Activated B cell treated with CpG ODN at 0.5 μM for 24 hours (primary cell): ENCODE data around the gene SNRNP48. TPM values are rescaled to one million over a fixed set of nuclear protein-coding genes. Genes with fewer than 3 reads are reported as not detected.
A peak's percentile ranks its signal among the peaks of the same experiment; 100 is the strongest.

Experiments used
- ATAC-seq: fragments of 200-7000 bp; cut with Tn5 transposase; one replicate; pipeline ENCODE4 v1.10.0; 2021; ENCODE audit warnings: low read depth, mild to moderate bottlenecking, moderate library complexity
- CTCF ChIA-PET: fragments of 350-600 bp; sonication (Branson Sonifier 250); formaldehyde crosslinking; loops from one replicate; lab custom pipeline; 2021; ENCODE audit warnings: antibody characterized with exemption; lab: Charles Lee
- POLR2A ChIA-PET: fragments of 350-600 bp; sonication (Branson Sonifier 250); formaldehyde crosslinking; loops from one replicate; lab custom pipeline; 2021; ENCODE audit warnings: antibody characterized with exemption; lab: Charles Lee
- DNase-seq: peaks from one replicate; pipeline ENCODE4 v3.0.0; 2022
- H3K27ac Mint-ChIP-seq: one replicate; pipeline ENCODE4 v1.8.0; 2020; ENCODE audit warnings: mixed read lengths
- H3K27me3 Mint-ChIP-seq: one replicate; pipeline ENCODE4 v1.8.0; 2021; ENCODE audit warnings: mixed read lengths
- H3K36me3 Mint-ChIP-seq: one replicate; pipeline ENCODE4 v1.8.0; 2021; ENCODE audit warnings: low read depth, mixed read lengths
- H3K4me1 Mint-ChIP-seq: one replicate; pipeline ENCODE4 v1.8.0; 2021; ENCODE audit warnings: mixed read lengths
- H3K4me3 Mint-ChIP-seq: one replicate; pipeline ENCODE4 v1.8.0; 2020; ENCODE audit warnings: mild to moderate bottlenecking, mixed read lengths
- H3K9me3 Mint-ChIP-seq: one replicate; pipeline ENCODE4 v1.8.0; 2020; ENCODE audit warnings: mixed read lengths
- CTCF ChIP-seq: fragments of 200-600 bp; IDR thresholded peaks from one replicate; pipeline ENCODE4 v1.8.0; 2022; ENCODE audit warnings: antibody characterized with exemption, mild to moderate bottlenecking
- intact Hi-C: fragments of 100-400 bp; cut with micrococcal nuclease; formaldehyde crosslinking; loops from one replicate; pipeline ENCODE4 v1.15.1; 2024
- total RNA-seq: library from RNA; stranded (reverse); gene quantifications from 2 replicates; pipeline ENCODE4 v1.2.3, GENCODE V29; 2022

SNRNP48 gene
- total RNA-seq, 1 donor from 2014 or later = 18.7 TPM

GRCh38 chr6:7591770-7592169 is 1.8 kb downstream of the SNRNP48 start:
- H3K27ac Mint-ChIP-seq = no peak overlapping the region
- POLR2A ChIA-PET = no interaction called here
- H3K4me3 Mint-ChIP-seq = peak overlapping the region; percentile 21

GRCh38 chr6:7593229-7593628 is 3.2 kb downstream of the SNRNP48 start:
- H3K4me3 Mint-ChIP-seq = no peak overlapping the region
- intact Hi-C loops = loop anchor here (5.0 kb wide), 1 partner anchor 509 kb away; the partner anchor contains the start of gene EEF1E1
- CTCF ChIA-PET = no interaction called here

More at GRCh38 chr6:7591770-7592169, 1.8 kb downstream of the SNRNP48 start:
- DNase-seq (no peak), ATAC-seq (no peak)
- H3K4me1 Mint-ChIP-seq = peaks cover 31% of the 10 kb centered on the region
- no peak for TF ChIP-seq CTCF
- intact Hi-C loops = loop anchor here (2.0 to 5.0 kb wide), 4 partner anchors 21 to 843 kb away; partner anchors contain the start of genes EEF1E1 and SLC35B3
- H3K36me3 Mint-ChIP-seq = peaks cover 36% of the 10 kb centered on the region
- CTCF ChIA-PET = no interaction called here
- H3K27me3 Mint-ChIP-seq = no peaks in the 10 kb centered on the region
- H3K9me3 Mint-ChIP-seq = no peaks in the 10 kb centered on the region

GRCh38 chr6:7594579-7595125 is 4.7 kb downstream of the SNRNP48 start:
- Mint-ChIP-seq H3K27ac (no peak overlapping the region), H3K4me3 (no peak overlapping the region), H3K9me3 (no peaks in the 10 kb centered on the region), H3K36me3 (peaks cover 56% of the 10 kb centered on the region), H3K27me3 (no peaks in the 10 kb centered on the region), H3K4me1 (peaks cover 26% of the 10 kb centered on the region)
- POLR2A ChIA-PET = no interaction called here
- no peak for DNase-seq
- no peak for ATAC-seq
- intact Hi-C loops = loop anchor here (5.0 kb wide), 1 partner anchor 508 kb away; the partner anchor contains the start of gene EEF1E1
- TF ChIP-seq CTCF = no peak
- CTCF ChIA-PET = no interaction called here

More at GRCh38 chr6:7593229-7593628, 3.2 kb downstream of the SNRNP48 start:
- Mint-ChIP-seq H3K27ac (no peak overlapping the region), H3K9me3 (no peaks in the 10 kb centered on the region), H3K36me3 (peaks cover 45% of the 10 kb centered on the region), H3K27me3 (no peaks in the 10 kb centered on the region), H3K4me1 (peaks cover 31% of the 10 kb centered on the region)
- no peak for TF ChIP-seq CTCF
- no peak for DNase-seq
- POLR2A ChIA-PET = no interaction called here
- no peak for ATAC-seq

DNA sequence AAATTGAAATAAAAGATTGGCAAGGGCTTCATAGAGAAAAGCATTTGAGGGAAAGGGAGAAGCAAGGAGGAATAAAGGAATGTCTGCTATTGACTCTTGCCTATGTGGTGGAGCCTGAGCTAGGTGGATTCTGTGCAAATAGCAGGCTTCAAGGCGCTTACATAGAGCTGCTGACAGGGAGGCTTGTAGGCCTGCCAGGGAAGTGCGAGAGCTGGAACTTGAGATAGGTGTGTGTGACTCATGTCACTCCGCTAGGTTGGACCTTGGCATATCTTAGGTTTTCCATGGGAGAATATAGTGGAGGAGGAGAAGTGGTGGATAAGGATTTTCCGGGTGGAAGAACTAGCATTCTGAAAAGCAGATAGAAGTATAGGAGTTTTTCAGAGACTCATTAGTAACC is 14.0 kb downstream of the SNRNP48 start:
- Mint-ChIP-seq H3K9me3 (no peaks in the 10 kb centered on the region), H3K36me3 (peaks cover 80% of the 10 kb centered on the region), H3K27ac (no peak overlapping the region), H3K27me3 (no peaks in the 10 kb centered on the region), H3K4me1 (no peaks in the 10 kb centered on the region), H3K4me3 (no peak overlapping the region)
- no peak for ATAC-seq
- POLR2A ChIA-PET = no interaction called here
- DNase-seq = no peak
- intact Hi-C loops = no loop called here
- CTCF ChIA-PET = interaction anchor here (0.8 to 1.3 kb wide), 2 partner anchors 12 to 328 kb away, joined by 3 to 4 read pairs; no protein-coding TSS in a partner anchor
- TF ChIP-seq CTCF = no peak

- CTCF ChIA-PET = interaction anchor here (0.8 to 1.3 kb wide), 2 partner anchors 12 to 329 kb away, joined by 3 to 4 read pairs; no protein-coding TSS in a partner anchor
- Mint-ChIP-seq H3K4me3 (no peak overlapping the region), H3K27me3 (no peaks in the 10 kb centered on the region), H3K36me3 (peaks cover 77% of the 10 kb centered on the region), H3K4me1 (no peaks in the 10 kb centered on the region), H3K27ac (no peak overlapping the region), H3K9me3 (no peaks in the 10 kb centered on the region)
- ATAC-seq (no peak), DNase-seq (no peak)
- POLR2A ChIA-PET = no interaction called here
- intact Hi-C loops = no loop called here
- no peak for TF ChIP-seq CTCF
Measured at GRCh38 chr6:7604506-7604905, 14.5 kb downstream of the SNRNP48 start.
